Naive thymus-derived CD4-positive, alpha-beta T cell (primary cell): Measurements from ENCODE around the gene TRAPPC3. TPM values are rescaled to one million over a fixed set of nuclear protein-coding genes. Genes with fewer than 3 reads are reported as not detected.

Source experiments
- ATAC-seq: fragments of 150-1000 bp; cut with Tn5 transposase; 2 replicates; pipeline ENCODE4 v1.10.0; 2021; ENCODE audit warnings: mild to moderate bottlenecking, moderate library complexity
- CTCF ChIA-PET: fragments of 350-600 bp; sonication (Branson Sonifier 250); formaldehyde crosslinking; loops from one replicate; lab custom pipeline; 2021; ENCODE audit warnings: antibody characterized with exemption; lab: Charles Lee
- POLR2A ChIA-PET: fragments of 350-600 bp; sonication (Branson Sonifier 250); formaldehyde crosslinking; loops from one replicate; lab custom pipeline; 2021; ENCODE audit warnings: antibody characterized with exemption, inconsistent platforms; lab: Charles Lee
- DNase-seq, 9 donors: peaks; one replicate each; pipeline versions ENCODE4 v3.0.0 to v3.0.0-alpha.2; 2020 to 2022; ENCODE audit warnings: mixed read lengths in 1 of 9
- H3K27ac ChIP-seq: one replicate; pipeline ENCODE4 v1.7.0; 2013; ENCODE audit warnings: mild to moderate bottlenecking, low read depth, low read length, moderate library complexity
- H3K27me3 ChIP-seq, 2 donors: one replicate each; pipeline ENCODE4 v1.7.0; 2013; ENCODE audit warnings: low read length in 2 of 2, mild to moderate bottlenecking in 2 of 2, moderate library complexity in 2 of 2; ENCODE audit not compliant: control insufficient read depth in 2 of 2, insufficient read depth in 2 of 2
- H3K36me3 ChIP-seq, 3 experiments: 1 replicate in 2 of 3; 2 replicates in 1 of 3; pipeline ENCODE4 v1.7.0; 2013; ENCODE audit warnings: low read length in 3 of 3, mild to moderate bottlenecking in 3 of 3, moderate library complexity in 1 of 3; ENCODE audit not compliant: insufficient read depth in 3 of 3, control insufficient read depth in 2 of 3
- H3K4me1 ChIP-seq, 2 donors: one replicate each; pipeline ENCODE4 v1.7.0; 2013; ENCODE audit warnings: low read length in 2 of 2, mild to moderate bottlenecking in 2 of 2, moderate library complexity in 1 of 2; ENCODE audit not compliant: control insufficient read depth in 2 of 2, insufficient read depth in 2 of 2
- H3K4me3 ChIP-seq: 2 replicates; pipeline ENCODE4 v1.7.0; 2013; ENCODE audit warnings: mild to moderate bottlenecking, low read length
- H3K9me3 ChIP-seq, 3 experiments: 1 replicate in 2 of 3; 2 replicates in 1 of 3; pipeline ENCODE4 v1.7.0; 2013; ENCODE audit warnings: low read length in 3 of 3; ENCODE audit not compliant: control insufficient read depth in 2 of 3
- H3K27ac Mint-ChIP-seq, 9 donors: one replicate each; pipeline ENCODE4 v1.8.0; 2020 to 2022; ENCODE audit warnings: mixed read lengths in 9 of 9, mild to moderate bottlenecking in 8 of 9, moderate library complexity in 5 of 9, inconsistent platforms in 2 of 9
- H3K27me3 Mint-ChIP-seq, 5 donors: one replicate each; pipeline ENCODE4 v1.8.0; 2021 to 2022; ENCODE audit warnings: mixed read lengths in 5 of 5, mild to moderate bottlenecking in 1 of 5
- H3K36me3 Mint-ChIP-seq, 5 donors: one replicate each; pipeline ENCODE4 v1.8.0; 2020 to 2022; ENCODE audit warnings: mixed read lengths in 5 of 5, mild to moderate bottlenecking in 3 of 5, inconsistent platforms in 1 of 5
- H3K4me1 Mint-ChIP-seq, 7 donors: one replicate each; pipeline ENCODE4 v1.8.0; 2020 to 2022; ENCODE audit warnings: mixed read lengths in 7 of 7, mild to moderate bottlenecking in 3 of 7, inconsistent platforms in 1 of 7
- H3K4me3 Mint-ChIP-seq, 10 donors: one replicate each; pipeline ENCODE4 v1.8.0; 2020 to 2022; ENCODE audit warnings: mild to moderate bottlenecking in 10 of 10, mixed read lengths in 10 of 10, moderate library complexity in 6 of 10, inconsistent platforms in 2 of 10
- H3K9me3 Mint-ChIP-seq, 11 donors: one replicate each; pipeline ENCODE4 v1.8.0; 2020 to 2022; ENCODE audit warnings: mixed read lengths in 11 of 11, mild to moderate bottlenecking in 4 of 11, inconsistent platforms in 1 of 11, moderate library complexity in 1 of 11
- intact Hi-C, 2 donors: fragments of 100-400 bp; cut with micrococcal nuclease; formaldehyde crosslinking; loops; one replicate each; pipeline ENCODE4 v1.15.1; 2023
- polyA plus RNA-seq, 2 donors: library from polyadenylated mRNA; unstranded; fragments of 300-500 nt; fragmentation: Illumina TruSeq; gene quantifications; one replicate each; pipeline ENCODE4 v1.2.3, GENCODE V29; 2021
- total RNA-seq, 6 experiments: library from RNA in 5 of 6; stranded (reverse) in 5 of 6; gene quantifications; 1 replicate in 5 of 6; 2 replicates in 1 of 6; pipeline ENCODE4 v1.2.3 and lab custom pipeline; 2021 to 2026

TRAPPC3 gene
- total and polyA plus RNA-seq, 7 experiments from 2014 or later = 32.1 to 110 (median 49.0) TPM

DNA sequence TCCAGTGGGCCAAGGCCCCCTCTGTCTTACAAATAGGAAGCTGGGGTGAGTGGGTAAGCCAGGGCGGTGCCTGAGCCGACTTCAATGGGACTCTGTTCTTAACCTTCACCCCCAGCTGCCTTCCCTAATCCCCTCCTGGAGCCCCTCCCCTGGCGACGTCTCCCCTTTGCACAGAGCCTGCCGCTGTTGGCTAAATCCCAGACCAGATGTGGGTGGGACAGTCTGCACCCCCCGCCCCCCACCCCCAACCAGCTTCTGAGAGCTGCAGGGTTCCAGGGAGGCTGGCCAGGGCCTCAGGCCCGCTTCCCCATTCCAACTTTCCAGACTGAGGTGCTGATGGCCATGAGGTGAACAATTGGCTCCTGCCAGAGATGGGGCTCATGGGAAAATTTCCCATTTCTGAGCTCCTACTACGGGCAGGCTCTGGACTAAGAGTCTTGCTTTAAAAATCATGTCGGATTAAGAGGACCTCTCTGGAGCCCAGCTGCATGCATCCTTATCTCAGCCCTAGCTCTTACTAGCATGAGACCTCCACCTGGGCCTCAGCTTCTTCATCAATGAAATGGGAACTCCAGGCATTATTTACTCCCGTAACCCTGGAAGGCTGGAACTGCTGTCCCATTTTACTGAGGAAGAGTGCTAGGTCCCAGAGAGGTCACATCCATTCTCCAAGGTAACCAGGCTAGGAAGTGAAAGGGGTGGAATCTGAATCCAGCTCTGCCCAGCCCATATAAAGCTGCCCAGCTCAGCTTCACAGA, 30.7 kb downstream of the TRAPPC3 start:
- DNase-seq (no peak), ATAC-seq (no peak)
- Mint-ChIP-seq H3K27me3 (peaks cover 20 to 26% (median 23%) of the 10 kb centered on the region in 5 donors), H3K9me3 (peaks cover 0 to 3% (median 0%) of the 10 kb centered on the region in 11 donors), H3K4me1 (peaks cover 5 to 14% (median 7%) of the 10 kb centered on the region in 7 donors), H3K4me3 (no peak overlapping the region), H3K27ac (no peak overlapping the region), H3K36me3 (no peaks in the 10 kb centered on the region)
- intact Hi-C loops = no loop called here
- H3K27ac ChIP-seq = no peak overlapping the region
- H3K9me3 ChIP-seq = no peaks in the 10 kb centered on the region
- POLR2A ChIA-PET = interaction anchor here (1.1 to 1.5 kb wide), 3 partner anchors 8 to 10 kb away, joined by 3 to 4 read pairs (median 3); no protein-coding TSS in a partner anchor
- peaks cover 0 to 8% of the 10 kb centered on the region in 2 donors for H3K27me3 ChIP-seq
- no peak overlapping the region for H3K4me3 ChIP-seq
- CTCF ChIA-PET = interaction anchor here (0.6 kb wide), 1 partner anchor 78 kb away, joined by 3 read pairs; no protein-coding TSS in a partner anchor
- peaks cover 0 to 8% of the 10 kb centered on the region in 2 donors for H3K4me1 ChIP-seq
- H3K36me3 ChIP-seq = no peaks in the 10 kb centered on the region

DNA sequence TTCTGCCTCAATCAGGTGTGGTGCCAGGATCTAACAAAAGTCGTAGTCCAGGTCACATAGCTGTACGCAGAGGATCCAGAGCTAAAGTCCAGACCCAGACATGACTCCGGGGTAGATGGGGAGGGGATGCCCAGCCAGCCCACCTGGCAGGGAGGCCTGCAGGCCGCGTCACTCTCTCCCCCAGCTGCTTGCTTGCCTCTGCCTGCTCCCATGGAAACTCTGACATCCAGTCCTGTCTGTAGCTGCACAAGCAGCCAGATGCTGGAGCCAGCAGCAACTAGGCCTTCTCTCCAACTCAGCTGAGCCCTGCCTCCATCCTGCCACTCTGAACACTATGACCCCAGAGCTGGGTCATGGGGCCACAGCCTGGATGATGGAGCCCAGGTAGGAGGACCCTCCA, 32.4 kb downstream of the TRAPPC3 start:
- ATAC-seq (no peak), DNase-seq (no peak)
- intact Hi-C loops = no loop called here
- Histone ChIP-seq H3K36me3 (no peaks in the 10 kb centered on the region), H3K4me1 (no peaks in the 10 kb centered on the region), H3K27me3 (peaks cover 0 to 1% of the 10 kb centered on the region in 2 donors), H3K27ac (no peak overlapping the region), H3K9me3 (no peaks in the 10 kb centered on the region), H3K4me3 (no peak overlapping the region)
- no peaks in the 10 kb centered on the region for H3K36me3 Mint-ChIP-seq
- H3K9me3 Mint-ChIP-seq = peaks cover 0 to 2% (median 0%) of the 10 kb centered on the region in 11 donors
- peaks cover 3 to 9% (median 7%) of the 10 kb centered on the region in 5 donors for H3K27me3 Mint-ChIP-seq
- CTCF ChIA-PET = interaction anchor here (1.6 kb wide), 1 partner anchor 18 kb away, joined by 3 read pairs; no protein-coding TSS in a partner anchor
- no peak overlapping the region for H3K4me3 Mint-ChIP-seq
- peaks cover 0 to 7% (median 0%) of the 10 kb centered on the region in 7 donors for H3K4me1 Mint-ChIP-seq
- H3K27ac Mint-ChIP-seq = no peak overlapping the region
- POLR2A ChIA-PET = no interaction called here

DNA sequence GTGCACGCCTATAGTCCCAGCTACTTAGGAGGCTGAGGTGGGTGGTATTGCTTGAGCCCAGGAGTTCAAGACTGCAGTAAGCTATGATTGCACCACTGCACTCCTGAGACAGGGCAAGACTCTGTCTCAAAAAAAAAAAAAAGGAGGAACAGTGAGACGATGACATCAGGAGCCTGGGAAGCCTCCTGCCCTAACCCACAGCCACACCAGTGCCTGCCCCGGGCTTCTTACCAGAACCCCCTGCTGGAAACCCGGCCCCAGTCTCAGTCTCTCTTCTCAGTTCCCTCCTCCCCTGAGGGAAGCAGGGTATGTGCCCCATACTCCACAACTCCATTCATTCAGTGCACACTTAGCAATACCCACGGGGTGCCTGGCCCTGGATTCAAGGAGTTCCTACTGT, 33.4 kb downstream of the TRAPPC3 start:
- Histone ChIP-seq H3K36me3 (no peaks in the 10 kb centered on the region), H3K27me3 (no peaks in the 10 kb centered on the region), H3K4me1 (no peaks in the 10 kb centered on the region), H3K4me3 (no peak overlapping the region), H3K9me3 (no peaks in the 10 kb centered on the region), H3K27ac (no peak overlapping the region)
- peaks cover 5 to 13% (median 8%) of the 10 kb centered on the region in 7 donors for H3K4me1 Mint-ChIP-seq
- ATAC-seq (peak; percentile 52), DNase-seq (no peak)
- H3K36me3 Mint-ChIP-seq = no peaks in the 10 kb centered on the region
- peaks cover 0 to 6% (median 4%) of the 10 kb centered on the region in 5 donors for H3K27me3 Mint-ChIP-seq
- POLR2A ChIA-PET = no interaction called here
- H3K27ac Mint-ChIP-seq = no peak overlapping the region
- peaks cover 0 to 2% (median 0%) of the 10 kb centered on the region in 11 donors for H3K9me3 Mint-ChIP-seq
- intact Hi-C loops = no loop called here
- CTCF ChIA-PET = interaction anchor here (0.8 to 1.6 kb wide), 2 partner anchors 16 to 19 kb away, joined by 3 read pairs; no protein-coding TSS in a partner anchor
- H3K4me3 Mint-ChIP-seq = no peak overlapping the region

DNA sequence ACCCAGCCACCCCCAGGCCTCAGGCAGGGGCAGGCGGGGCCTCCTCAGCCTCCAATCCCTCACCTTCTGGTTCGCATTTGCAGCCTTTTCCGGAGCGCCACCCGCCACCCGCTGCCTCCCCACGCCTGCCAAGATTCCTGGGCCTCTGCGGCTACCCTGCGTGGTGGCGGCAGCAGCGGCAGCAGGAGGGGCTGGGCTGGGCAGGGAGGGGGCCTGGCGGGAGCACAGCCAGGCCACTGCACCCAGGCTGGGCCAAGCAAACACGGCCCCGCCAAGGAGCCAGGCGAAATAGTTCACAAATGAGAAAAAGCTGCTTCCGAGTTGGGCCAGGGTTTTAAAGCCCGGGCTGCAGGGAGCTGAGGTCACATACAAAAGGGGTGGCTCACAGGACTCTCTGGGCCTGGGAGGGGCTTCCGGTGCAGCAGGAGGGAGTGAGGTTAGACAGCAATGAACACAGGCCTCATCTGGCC, 34.1 kb downstream of the TRAPPC3 start:
- H3K4me1 ChIP-seq = no peaks in the 10 kb centered on the region
- H3K4me3 Mint-ChIP-seq = no peak overlapping the region
- ChIA-PET POLR2A (interaction anchor here (0.6 kb wide), 1 partner anchor 62 kb away, joined by 3 read pairs; no protein-coding TSS in a partner anchor), CTCF (interaction anchor here (0.8 kb wide), 1 partner anchor 16 kb away, joined by 3 read pairs; no protein-coding TSS in a partner anchor)
- H3K27me3 Mint-ChIP-seq = peaks cover 0 to 6% (median 4%) of the 10 kb centered on the region in 5 donors
- H3K27ac Mint-ChIP-seq = no peak overlapping the region
- no peak for DNase-seq
- intact Hi-C loops = no loop called here
- H3K36me3 ChIP-seq = no peaks in the 10 kb centered on the region
- no peaks in the 10 kb centered on the region for H3K36me3 Mint-ChIP-seq
- peaks cover 0 to 2% (median 0%) of the 10 kb centered on the region in 11 donors for H3K9me3 Mint-ChIP-seq
- no peak for ATAC-seq
- no peaks in the 10 kb centered on the region for H3K27me3 ChIP-seq
- no peaks in the 10 kb centered on the region for H3K9me3 ChIP-seq
- H3K4me3 ChIP-seq = no peak overlapping the region
- H3K4me1 Mint-ChIP-seq = peaks cover 7 to 15% (median 10%) of the 10 kb centered on the region in 7 donors
- no peak overlapping the region for H3K27ac ChIP-seq

DNA sequence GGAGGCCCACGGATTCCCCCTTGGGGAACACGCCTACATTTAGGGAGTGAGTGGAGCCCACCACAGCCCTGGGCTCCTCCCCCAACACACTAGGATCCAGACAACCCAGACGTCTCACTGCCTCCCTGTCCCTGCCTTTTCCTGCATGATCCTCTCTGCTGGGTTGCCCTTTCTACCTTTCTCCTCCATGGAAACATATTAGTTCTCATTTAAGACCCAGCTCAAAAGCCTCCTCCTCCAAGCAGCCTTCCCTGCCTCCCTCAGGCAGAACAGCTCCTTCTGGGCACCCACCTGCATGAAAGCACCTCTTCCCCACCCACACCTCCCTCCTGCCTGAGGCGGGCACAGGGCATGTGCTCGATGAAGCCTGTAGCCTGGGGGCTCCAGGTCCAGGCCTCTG, 34.9 kb downstream of the TRAPPC3 start:
- no peak overlapping the region for H3K4me3 Mint-ChIP-seq
- intact Hi-C loops = no loop called here
- H3K27me3 Mint-ChIP-seq = peaks cover 0 to 3% (median 0%) of the 10 kb centered on the region in 5 donors
- Histone ChIP-seq H3K27me3 (no peaks in the 10 kb centered on the region), H3K9me3 (no peaks in the 10 kb centered on the region), H3K27ac (no peak overlapping the region), H3K4me3 (no peak overlapping the region), H3K36me3 (no peaks in the 10 kb centered on the region), H3K4me1 (peaks cover 0 to 2% of the 10 kb centered on the region in 2 donors)
- ChIA-PET CTCF (no interaction called here), POLR2A (no interaction called here)
- DNase-seq = no peak
- ATAC-seq = no peak
- H3K9me3 Mint-ChIP-seq = peaks cover 0 to 2% (median 0%) of the 10 kb centered on the region in 11 donors
- H3K4me1 Mint-ChIP-seq = peaks cover 10 to 21% (median 16%) of the 10 kb centered on the region in 7 donors
- H3K27ac Mint-ChIP-seq = peak overlapping the region in 1 of 9 donors; percentile 81
- no peaks in the 10 kb centered on the region for H3K36me3 Mint-ChIP-seq

DNA sequence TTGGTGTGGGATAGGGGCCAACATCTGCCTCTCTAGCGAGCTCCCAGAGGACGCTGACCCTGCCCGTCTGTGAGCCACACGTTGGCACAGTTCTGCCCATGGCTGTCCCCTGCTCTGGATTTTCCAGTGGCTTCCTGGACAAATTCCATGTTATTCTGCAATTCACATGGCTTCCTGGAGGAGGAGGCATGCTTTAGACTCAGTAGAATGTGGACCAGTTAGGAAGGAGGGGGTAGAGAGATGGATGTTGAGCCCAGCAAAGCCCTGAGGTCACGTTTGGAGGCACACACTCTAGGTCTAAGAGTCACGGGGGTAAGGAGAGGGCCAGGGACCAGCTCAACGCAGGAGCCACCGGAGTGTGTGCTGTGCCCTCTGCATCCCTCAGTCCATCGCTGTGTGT, 36.5 kb downstream of the TRAPPC3 start:
- Mint-ChIP-seq H3K9me3 (peaks cover 0 to 2% (median 0%) of the 10 kb centered on the region in 11 donors), H3K27me3 (peaks cover 0 to 3% (median 0%) of the 10 kb centered on the region in 5 donors), H3K4me1 (peaks cover 21 to 36% (median 30%) of the 10 kb centered on the region in 7 donors), H3K36me3 (no peaks in the 10 kb centered on the region), H3K27ac (peak overlapping the region in 3 of 9 donors; percentile 16 to 63 (median 46)), H3K4me3 (no peak overlapping the region)
- Histone ChIP-seq H3K27ac (no peak overlapping the region), H3K4me1 (peaks cover 0 to 15% of the 10 kb centered on the region in 2 donors), H3K9me3 (no peaks in the 10 kb centered on the region), H3K36me3 (no peaks in the 10 kb centered on the region), H3K27me3 (no peaks in the 10 kb centered on the region), H3K4me3 (no peak overlapping the region)
- DNase-seq (no peak), ATAC-seq (no peak)
- intact Hi-C loops = no loop called here
- ChIA-PET CTCF (no interaction called here), POLR2A (no interaction called here)
